HCT116 (cell line): ENCODE results near the gene NECAP2.

ENCODE experiments used
- CEBPB ChIP-seq: IDR thresholded peaks from 2 replicates; pipeline ENCODE4 v1.6.1; 2012; ENCODE audit warnings: low read depth
- ELF1 ChIP-seq: IDR thresholded peaks from 2 replicates; pipeline ENCODE4 v1.6.1; 2012; ENCODE audit warnings: low read depth, borderline replicate concordance
- POLR2A ChIP-seq: IDR thresholded peaks from 2 replicates; pipeline ENCODE4 v1.7.0; 2011; ENCODE audit warnings: borderline replicate concordance; ENCODE audit not compliant: insufficient read depth, insufficient read length; ENCODE audit errors: extremely low read depth
- POLR2AphosphoS5 ChIP-seq: IDR thresholded peaks from 2 replicates; pipeline ENCODE4 v1.6.1; 2011; ENCODE audit warnings: mild to moderate bottlenecking, low read depth, low read length, moderate library complexity
- RAD21 ChIP-seq: IDR thresholded peaks from 2 replicates; pipeline ENCODE4 v1.6.1; 2012; ENCODE audit warnings: low read depth, mild to moderate bottlenecking
- SP1 ChIP-seq: IDR thresholded peaks from 2 replicates; pipeline ENCODE4 v1.6.1; 2012; ENCODE audit warnings: low read depth
- YY1 ChIP-seq: IDR thresholded peaks from 2 replicates; pipeline ENCODE4 v1.6.1; 2011; ENCODE audit warnings: low read length, low read depth, moderate library complexity, mild to moderate bottlenecking; ENCODE audit not compliant: insufficient replicate concordance; ENCODE audit errors: extremely low read depth
- ZFX ChIP-seq: fragments of 450-650 bp; IDR thresholded peaks from 2 replicates; pipeline ENCODE4 v1.6.1; 2017
- TF ChIP-seq, protein P1 (sequence below), 3 experiments: fragments of 200-600 bp in 1 of 3; sonication (generic) in 1 of 3; IDR thresholded peaks in 2 of 3; conservative IDR thresholded peaks in 1 of 3; 2 replicates each; pipeline ENCODE4 v1.5.1; 2012 to 2017; ENCODE audit warnings: low read depth in 2 of 3, low read length in 2 of 3, antibody characterized with exemption in 1 of 3, borderline replicate concordance in 1 of 3, control low read depth in 1 of 3, mild to moderate bottlenecking in 1 of 3, mixed read lengths in 1 of 3, mixed run types in 1 of 3, moderate library complexity in 1 of 3; ENCODE audit not compliant: insufficient read depth in 1 of 3
- TF ChIP-seq, protein P2 (sequence below): IDR thresholded peaks from 2 replicates; pipeline ENCODE4 v1.6.1; 2012; ENCODE audit warnings: low read depth
- TF ChIP-seq, protein P3 (sequence below): IDR thresholded peaks from 2 replicates; pipeline ENCODE4 v1.6.1; 2011; ENCODE audit warnings: mild to moderate bottlenecking, low read length, moderate library complexity; ENCODE audit not compliant: insufficient replicate concordance; ENCODE audit errors: extremely low read depth

DNA sequence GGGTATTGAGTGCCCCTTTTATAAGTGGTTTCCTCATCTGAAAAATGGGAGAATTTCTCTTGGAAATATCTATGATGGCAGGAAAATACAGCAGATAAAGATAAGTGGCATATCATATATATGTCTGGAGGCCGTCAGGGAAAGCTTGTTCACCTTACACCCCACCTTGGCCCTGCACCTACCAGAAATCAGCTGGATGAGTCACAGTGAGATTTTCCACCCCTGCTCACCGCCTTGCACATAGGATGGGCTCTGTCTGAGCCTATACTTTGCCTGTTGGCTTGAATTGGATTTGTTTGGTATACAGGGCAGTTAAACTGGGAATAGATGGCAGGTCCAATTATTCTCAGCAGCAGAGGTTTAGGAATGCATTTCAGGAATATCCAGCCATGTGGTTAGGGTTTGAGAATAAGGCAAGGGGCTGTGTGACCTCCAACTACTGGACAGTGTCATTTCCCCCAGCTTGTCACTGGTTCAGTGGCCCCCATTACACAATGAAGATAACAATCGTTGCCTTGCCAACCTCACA lies 3.5 kb upstream of the NECAP2 start, which contains the start of gene SPATA21:
- TF ChIP-seq, protein P1, sequence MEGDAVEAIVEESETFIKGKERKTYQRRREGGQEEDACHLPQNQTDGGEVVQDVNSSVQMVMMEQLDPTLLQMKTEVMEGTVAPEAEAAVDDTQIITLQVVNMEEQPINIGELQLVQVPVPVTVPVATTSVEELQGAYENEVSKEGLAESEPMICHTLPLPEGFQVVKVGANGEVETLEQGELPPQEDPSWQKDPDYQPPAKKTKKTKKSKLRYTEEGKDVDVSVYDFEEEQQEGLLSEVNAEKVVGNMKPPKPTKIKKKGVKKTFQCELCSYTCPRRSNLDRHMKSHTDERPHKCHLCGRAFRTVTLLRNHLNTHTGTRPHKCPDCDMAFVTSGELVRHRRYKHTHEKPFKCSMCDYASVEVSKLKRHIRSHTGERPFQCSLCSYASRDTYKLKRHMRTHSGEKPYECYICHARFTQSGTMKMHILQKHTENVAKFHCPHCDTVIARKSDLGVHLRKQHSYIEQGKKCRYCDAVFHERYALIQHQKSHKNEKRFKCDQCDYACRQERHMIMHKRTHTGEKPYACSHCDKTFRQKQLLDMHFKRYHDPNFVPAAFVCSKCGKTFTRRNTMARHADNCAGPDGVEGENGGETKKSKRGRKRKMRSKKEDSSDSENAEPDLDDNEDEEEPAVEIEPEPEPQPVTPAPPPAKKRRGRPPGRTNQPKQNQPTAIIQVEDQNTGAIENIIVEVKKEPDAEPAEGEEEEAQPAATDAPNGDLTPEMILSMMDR (IDR thresholded peaks at IDR 0.05 in 2 of 3, conservative IDR thresholded peaks at IDR 0.05 in 1 of 3; ENCODE audit: borderline replicate concordance in 1 of 3, insufficient read depth in 1 of 3, low read depth in 2 of 3, low read length in 2 of 3), result no peak
- no peak for TF ChIP-seq YY1
- no peak for TF ChIP-seq ELF1
- TF ChIP-seq POLR2AphosphoS5, result no peak
- TF ChIP-seq, protein P2, sequence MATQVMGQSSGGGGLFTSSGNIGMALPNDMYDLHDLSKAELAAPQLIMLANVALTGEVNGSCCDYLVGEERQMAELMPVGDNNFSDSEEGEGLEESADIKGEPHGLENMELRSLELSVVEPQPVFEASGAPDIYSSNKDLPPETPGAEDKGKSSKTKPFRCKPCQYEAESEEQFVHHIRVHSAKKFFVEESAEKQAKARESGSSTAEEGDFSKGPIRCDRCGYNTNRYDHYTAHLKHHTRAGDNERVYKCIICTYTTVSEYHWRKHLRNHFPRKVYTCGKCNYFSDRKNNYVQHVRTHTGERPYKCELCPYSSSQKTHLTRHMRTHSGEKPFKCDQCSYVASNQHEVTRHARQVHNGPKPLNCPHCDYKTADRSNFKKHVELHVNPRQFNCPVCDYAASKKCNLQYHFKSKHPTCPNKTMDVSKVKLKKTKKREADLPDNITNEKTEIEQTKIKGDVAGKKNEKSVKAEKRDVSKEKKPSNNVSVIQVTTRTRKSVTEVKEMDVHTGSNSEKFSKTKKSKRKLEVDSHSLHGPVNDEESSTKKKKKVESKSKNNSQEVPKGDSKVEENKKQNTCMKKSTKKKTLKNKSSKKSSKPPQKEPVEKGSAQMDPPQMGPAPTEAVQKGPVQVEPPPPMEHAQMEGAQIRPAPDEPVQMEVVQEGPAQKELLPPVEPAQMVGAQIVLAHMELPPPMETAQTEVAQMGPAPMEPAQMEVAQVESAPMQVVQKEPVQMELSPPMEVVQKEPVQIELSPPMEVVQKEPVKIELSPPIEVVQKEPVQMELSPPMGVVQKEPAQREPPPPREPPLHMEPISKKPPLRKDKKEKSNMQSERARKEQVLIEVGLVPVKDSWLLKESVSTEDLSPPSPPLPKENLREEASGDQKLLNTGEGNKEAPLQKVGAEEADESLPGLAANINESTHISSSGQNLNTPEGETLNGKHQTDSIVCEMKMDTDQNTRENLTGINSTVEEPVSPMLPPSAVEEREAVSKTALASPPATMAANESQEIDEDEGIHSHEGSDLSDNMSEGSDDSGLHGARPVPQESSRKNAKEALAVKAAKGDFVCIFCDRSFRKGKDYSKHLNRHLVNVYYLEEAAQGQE, result no peak
- no peak for TF ChIP-seq POLR2A
- no peak for TF ChIP-seq ZFX
- TF ChIP-seq RAD21, result no peak
- TF ChIP-seq CEBPB, result no peak
- no peak for TF ChIP-seq SP1
- TF ChIP-seq, protein P3, sequence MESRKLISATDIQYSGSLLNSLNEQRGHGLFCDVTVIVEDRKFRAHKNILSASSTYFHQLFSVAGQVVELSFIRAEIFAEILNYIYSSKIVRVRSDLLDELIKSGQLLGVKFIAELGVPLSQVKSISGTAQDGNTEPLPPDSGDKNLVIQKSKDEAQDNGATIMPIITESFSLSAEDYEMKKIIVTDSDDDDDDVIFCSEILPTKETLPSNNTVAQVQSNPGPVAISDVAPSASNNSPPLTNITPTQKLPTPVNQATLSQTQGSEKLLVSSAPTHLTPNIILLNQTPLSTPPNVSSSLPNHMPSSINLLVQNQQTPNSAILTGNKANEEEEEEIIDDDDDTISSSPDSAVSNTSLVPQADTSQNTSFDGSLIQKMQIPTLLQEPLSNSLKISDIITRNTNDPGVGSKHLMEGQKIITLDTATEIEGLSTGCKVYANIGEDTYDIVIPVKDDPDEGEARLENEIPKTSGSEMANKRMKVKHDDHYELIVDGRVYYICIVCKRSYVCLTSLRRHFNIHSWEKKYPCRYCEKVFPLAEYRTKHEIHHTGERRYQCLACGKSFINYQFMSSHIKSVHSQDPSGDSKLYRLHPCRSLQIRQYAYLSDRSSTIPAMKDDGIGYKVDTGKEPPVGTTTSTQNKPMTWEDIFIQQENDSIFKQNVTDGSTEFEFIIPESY, result no peak
